GM13976 (cell line): ENCODE measurements around the gene ZCCHC7.
A peak's percentile ranks its signal among the peaks of the same experiment; 100 is the strongest.

Experiments
- DNase-seq: peaks from one replicate; pipeline ENCODE4 v3.0.0; 2012; ENCODE audit warnings: low spot score
- CTCF ChIP-seq: IDR thresholded peaks from 2 replicates; pipeline ENCODE4 v1.5.1; 2012; ENCODE audit warnings: borderline replicate concordance, mild to moderate bottlenecking; ENCODE audit not compliant: insufficient read depth; ENCODE audit errors: extremely low read depth, missing control alignments, control extremely low read depth
- in situ Hi-C: fragments of 300-500 bp; cut with MboI; formaldehyde crosslinking; loops from one replicate; pipeline ENCODE4 v1.12.0; 2022; ENCODE audit warnings: low sequenced_read_pairs, mixed read lengths, inconsistent platforms; ENCODE audit not compliant: unreplicated experiment

ZCCHC7 gene

GRCh38 chr9:37378613-37379004, 258.2 kb downstream of the ZCCHC7 start:
- no peak for DNase-seq
- in situ Hi-C loops: no loop called here
- no peak for TF ChIP-seq CTCF

- in situ Hi-C loops: no loop called here
- TF ChIP-seq CTCF: no peak
- DNase-seq: no peak
Observed at GRCh38 chr9:37379835-37380234, 259.5 kb downstream of the ZCCHC7 start.

GRCh38 chr9:37380570-37380969, 260.2 kb downstream of the ZCCHC7 start:
- no peak for TF ChIP-seq CTCF
- DNase-seq: no peak
- in situ Hi-C loops: no loop called here

GRCh38 chr9:37381094-37381741, 260.8 kb downstream of the ZCCHC7 start:
- no peak for DNase-seq
- TF ChIP-seq CTCF: no peak
- in situ Hi-C loops: no loop called here

DNA sequence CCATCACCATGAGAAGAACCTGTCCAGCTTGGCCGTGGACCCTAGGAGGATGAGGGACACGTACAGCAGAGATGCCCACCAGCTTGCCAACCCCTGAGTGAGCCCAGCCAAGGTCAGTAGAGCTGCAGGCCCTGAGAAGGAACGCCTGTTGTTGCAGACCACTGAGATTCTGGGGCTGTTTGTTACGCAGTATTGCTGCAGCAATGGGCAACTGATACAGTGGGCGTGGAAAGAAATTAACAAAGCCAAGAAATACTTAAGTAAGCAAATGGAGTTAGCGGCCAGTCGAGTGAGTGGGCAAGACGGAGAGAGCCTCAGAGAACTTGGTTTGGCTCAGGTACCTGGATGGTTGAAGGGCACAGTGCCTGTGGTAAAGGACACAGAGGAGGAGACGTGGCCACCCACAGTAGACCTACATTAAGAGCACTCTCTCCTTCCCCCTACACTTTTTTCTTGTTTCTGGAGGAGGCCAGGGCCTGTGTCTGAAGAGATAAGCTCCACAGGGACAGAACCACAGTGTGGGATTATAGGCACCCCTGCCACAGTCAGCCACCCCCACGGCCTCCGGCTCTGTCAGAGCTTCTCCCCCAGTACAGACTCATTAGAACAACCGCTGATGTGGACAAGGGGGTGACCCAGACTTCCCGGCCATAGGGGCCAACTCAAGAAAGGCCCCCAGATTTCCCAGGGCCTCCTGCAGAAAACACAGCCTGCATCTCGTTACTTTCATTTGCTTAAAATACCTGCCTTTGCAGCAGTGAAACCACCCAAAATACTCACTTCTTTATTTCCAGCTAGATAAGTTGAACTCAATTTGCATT, 262.0 kb downstream of the ZCCHC7 start:
- in situ Hi-C loops: no loop called here

GRCh38 chr9:37382982-37383357, 262.6 kb downstream of the ZCCHC7 start:
- no peak for TF ChIP-seq CTCF
- in situ Hi-C loops: no loop called here
- DNase-seq: peak; percentile 47

More for the DNA sequence above, 262.0 kb downstream of the ZCCHC7 start:
- peak; percentile 67 for DNase-seq
- no peak for TF ChIP-seq CTCF
